T-helper 1 cell treated with Interleukin-12 subunit alpha and Interleukin-12 subunit beta and Interleukin-4 antibody, amounts not matched to agents 30 μg/mL and 1 μg/mL, for 36 hours (primary cell): Measurements from ENCODE around the gene CD151.

Experiments
- H3K27ac Mint-ChIP-seq: one replicate; pipeline ENCODE4 v1.8.0; 2021; ENCODE audit warnings: mild to moderate bottlenecking, mixed read lengths
- H3K27me3 Mint-ChIP-seq: one replicate; pipeline ENCODE4 v1.8.0; 2021; ENCODE audit warnings: low read depth, mixed read lengths
- H3K36me3 Mint-ChIP-seq: one replicate; pipeline ENCODE4 v1.8.0; 2021; ENCODE audit warnings: low read depth, mixed read lengths
- H3K4me1 Mint-ChIP-seq: one replicate; pipeline ENCODE4 v1.8.0; 2021; ENCODE audit warnings: low read depth, mixed read lengths
- H3K4me3 Mint-ChIP-seq: one replicate; pipeline ENCODE4 v1.8.0; 2021; ENCODE audit warnings: mild to moderate bottlenecking, moderate library complexity, mixed read lengths
- H3K9me3 Mint-ChIP-seq: one replicate; pipeline ENCODE4 v1.8.0; 2021; ENCODE audit warnings: mixed read lengths

The CD151 gene

GRCh38 chr11:803467-803742 is 29.3 kb upstream of the CD151 start:
- H3K4me3 Mint-ChIP-seq, result no peak overlapping the region
- no peaks in the 10 kb centered on the region for H3K9me3 Mint-ChIP-seq
- no peaks in the 10 kb centered on the region for H3K27me3 Mint-ChIP-seq
- H3K27ac Mint-ChIP-seq, result no peak overlapping the region
- peaks cover 3% of the 10 kb centered on the region for H3K36me3 Mint-ChIP-seq
- H3K4me1 Mint-ChIP-seq, result peaks cover 11% of the 10 kb centered on the region

GRCh38 chr11:803770-804598 is 28.8 kb upstream of the CD151 start:
- H3K27me3 Mint-ChIP-seq, result no peaks in the 10 kb centered on the region
- H3K36me3 Mint-ChIP-seq, result peaks cover 3% of the 10 kb centered on the region
- H3K9me3 Mint-ChIP-seq, result no peaks in the 10 kb centered on the region
- H3K27ac Mint-ChIP-seq, result no peak overlapping the region
- H3K4me3 Mint-ChIP-seq, result peak overlapping the region; percentile 80
- H3K4me1 Mint-ChIP-seq, result peaks cover 16% of the 10 kb centered on the region

DNA sequence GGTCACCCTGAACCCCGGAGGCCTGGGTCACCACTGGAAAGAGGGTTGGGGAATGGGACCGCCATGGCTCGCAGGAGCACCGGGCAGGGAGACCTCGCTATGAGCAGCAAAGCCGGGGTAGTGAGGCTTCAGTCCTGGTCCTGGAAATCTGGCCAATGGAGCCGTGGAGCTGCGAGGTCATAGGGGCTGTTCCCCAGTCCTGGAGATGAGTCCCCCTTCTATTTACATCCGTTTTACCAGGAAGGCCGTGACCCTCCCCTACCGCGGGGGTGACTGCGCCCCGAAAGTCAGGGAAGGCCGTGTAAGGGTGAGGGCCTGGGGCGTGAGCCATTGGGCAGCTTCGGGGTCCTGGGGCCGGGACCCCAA is 28.2 kb upstream of the CD151 start:
- peaks cover 18% of the 10 kb centered on the region for H3K4me1 Mint-ChIP-seq
- no peaks in the 10 kb centered on the region for H3K9me3 Mint-ChIP-seq
- peak overlapping the region; percentile 80 for H3K4me3 Mint-ChIP-seq
- H3K36me3 Mint-ChIP-seq, result peaks cover 3% of the 10 kb centered on the region
- no peaks in the 10 kb centered on the region for H3K27me3 Mint-ChIP-seq
- no peak overlapping the region for H3K27ac Mint-ChIP-seq

GRCh38 chr11:808427-809286 is 24.1 kb upstream of the CD151 start:
- H3K4me3 Mint-ChIP-seq, result peak overlapping the region; percentile 93
- H3K9me3 Mint-ChIP-seq, result no peaks in the 10 kb centered on the region
- peak overlapping the region; percentile 97 for H3K27ac Mint-ChIP-seq
- peaks cover 25% of the 10 kb centered on the region for H3K4me1 Mint-ChIP-seq
- peaks cover 22% of the 10 kb centered on the region for H3K36me3 Mint-ChIP-seq
- H3K27me3 Mint-ChIP-seq, result no peaks in the 10 kb centered on the region

- Mint-ChIP-seq H3K27ac (peak within 1 kb of the TSS; percentile 97), H3K9me3 (no peaks in the 10 kb centered on the region), H3K27me3 (no peaks in the 10 kb centered on the region), H3K4me3 (peak within 1 kb of the TSS; percentile 93), H3K36me3 (peaks cover 25% of the 10 kb centered on the region), H3K4me1 (peaks cover 23% of the 10 kb centered on the region)
These were observed 23.3 kb upstream of the CD151 start, which contains the start of gene RPLP2 for GRCh38 chr11:809287-810039. Gene RPLP2 (plus strand): TSS chr11:809967. CDS start chr11:810235, 268 bp downstream.

GRCh38 chr11:810040-810567 is 22.6 kb upstream of the CD151 start:
- Mint-ChIP-seq H3K9me3 (no peaks in the 10 kb centered on the region), H3K27ac (peak overlapping the region; percentile 97), H3K27me3 (no peaks in the 10 kb centered on the region), H3K36me3 (peaks cover 25% of the 10 kb centered on the region), H3K4me1 (peaks cover 22% of the 10 kb centered on the region), H3K4me3 (peak overlapping the region; percentile 93)

GRCh38 chr11:811446-812245 is 21.1 kb upstream of the CD151 start:
- Mint-ChIP-seq H3K27me3 (no peaks in the 10 kb centered on the region), H3K4me3 (peak overlapping the region; percentile 93), H3K9me3 (no peaks in the 10 kb centered on the region), H3K4me1 (peaks cover 21% of the 10 kb centered on the region), H3K36me3 (peaks cover 25% of the 10 kb centered on the region), H3K27ac (peak overlapping the region; percentile 55)

DNA sequence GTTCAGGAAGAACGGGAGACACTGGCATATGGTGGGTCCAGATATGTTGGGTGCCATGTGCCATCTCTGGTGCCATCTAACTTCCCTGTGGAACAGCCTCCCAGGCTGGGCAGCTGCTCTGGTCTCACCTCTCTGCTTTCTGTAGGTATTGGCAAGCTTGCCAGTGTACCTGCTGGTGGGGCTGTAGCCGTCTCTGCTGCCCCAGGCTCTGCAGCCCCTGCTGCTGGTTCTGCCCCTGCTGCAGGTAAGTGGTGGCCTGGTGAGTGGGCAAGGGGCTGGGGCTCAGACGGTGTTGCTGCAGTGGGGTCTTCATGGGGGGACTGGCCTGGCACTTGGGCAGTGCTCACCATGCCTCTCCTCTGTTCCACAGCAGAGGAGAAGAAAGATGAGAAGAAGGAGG is 20.4 kb upstream of the CD151 start:
- Mint-ChIP-seq H3K9me3 (no peaks in the 10 kb centered on the region), H3K4me3 (peak overlapping the region; percentile 10), H3K27me3 (no peaks in the 10 kb centered on the region), H3K27ac (peak overlapping the region; percentile 55), H3K4me1 (peaks cover 21% of the 10 kb centered on the region), H3K36me3 (peaks cover 25% of the 10 kb centered on the region)

DNA sequence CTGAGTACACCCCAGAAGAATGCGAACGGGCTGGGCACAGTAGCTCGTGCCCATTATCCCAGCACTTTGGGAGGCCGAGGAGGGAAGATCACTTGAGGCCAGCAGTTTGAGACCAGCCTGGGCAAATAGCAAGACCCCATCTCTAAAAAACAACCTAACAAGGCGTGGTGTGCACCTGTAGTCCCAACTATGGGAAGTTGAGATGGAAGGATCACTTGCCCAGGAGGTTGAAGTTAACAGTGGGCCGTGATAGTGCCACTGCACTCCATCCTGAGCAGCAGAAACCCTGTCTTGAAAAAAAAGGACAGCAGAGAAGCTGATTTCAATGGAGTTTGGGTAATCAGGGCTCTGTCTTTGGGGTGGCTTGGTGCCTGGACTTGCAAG is 19.7 kb upstream of the CD151 start:
- Mint-ChIP-seq H3K36me3 (peaks cover 22% of the 10 kb centered on the region), H3K27ac (no peak overlapping the region), H3K9me3 (no peaks in the 10 kb centered on the region), H3K4me3 (no peak overlapping the region), H3K4me1 (peaks cover 17% of the 10 kb centered on the region), H3K27me3 (no peaks in the 10 kb centered on the region)

GRCh38 chr11:813456-814096 is 19.2 kb upstream of the CD151 start:
- H3K27me3 Mint-ChIP-seq, result no peaks in the 10 kb centered on the region
- no peak overlapping the region for H3K27ac Mint-ChIP-seq
- no peak overlapping the region for H3K4me3 Mint-ChIP-seq
- no peaks in the 10 kb centered on the region for H3K9me3 Mint-ChIP-seq
- H3K4me1 Mint-ChIP-seq, result peaks cover 15% of the 10 kb centered on the region
- peaks cover 22% of the 10 kb centered on the region for H3K36me3 Mint-ChIP-seq

- Mint-ChIP-seq H3K4me3 (no peak overlapping the region), H3K27ac (no peak overlapping the region), H3K4me1 (peaks cover 7% of the 10 kb centered on the region)
These were observed 16.9 kb upstream of the CD151 start for GRCh38 chr11:815675-816432.

DNA sequence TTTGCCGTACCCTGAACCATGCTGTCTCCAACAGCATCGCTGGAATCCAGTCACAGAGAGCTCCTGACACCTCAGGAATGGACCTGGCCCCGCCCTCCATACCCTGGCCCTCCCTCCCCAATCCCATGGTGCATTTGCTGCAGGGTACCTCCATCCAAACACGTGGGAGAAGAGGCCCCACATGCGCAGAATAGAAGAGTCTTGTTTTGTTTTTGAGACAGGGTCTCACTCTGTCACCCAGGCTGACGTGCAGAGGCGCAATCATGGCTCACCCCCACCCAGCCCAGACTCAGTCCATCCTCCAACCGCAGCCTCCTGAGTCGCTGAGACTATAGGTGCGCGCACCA is 16.3 kb upstream of the CD151 start:
- Mint-ChIP-seq H3K36me3 (peaks cover 16% of the 10 kb centered on the region), H3K4me3 (no peak overlapping the region), H3K4me1 (peaks cover 7% of the 10 kb centered on the region), H3K27ac (no peak overlapping the region), H3K27me3 (no peaks in the 10 kb centered on the region), H3K9me3 (no peaks in the 10 kb centered on the region)

More at GRCh38 chr11:815675-816432, 16.9 kb upstream of the CD151 start:
- Mint-ChIP-seq H3K36me3 (peaks cover 21% of the 10 kb centered on the region), H3K9me3 (no peaks in the 10 kb centered on the region), H3K27me3 (no peaks in the 10 kb centered on the region)
